Measurements from ENCODE around the gene HTD2. TPM values are rescaled to one million over a fixed set of nuclear protein-coding genes. Genes with fewer than 3 reads are reported as not detected.
"Not testable (repeated sequence)": the region's sequence is repeated elsewhere in the genome, so short reads cannot be mapped to it uniquely, and the experiment has no call there.

Gene HTD2
- total RNA-seq (2014; rRNA removed; shearing (Covaris generic)), result 10.4 and 10.6 TPM in 2 replicates

DNA sequence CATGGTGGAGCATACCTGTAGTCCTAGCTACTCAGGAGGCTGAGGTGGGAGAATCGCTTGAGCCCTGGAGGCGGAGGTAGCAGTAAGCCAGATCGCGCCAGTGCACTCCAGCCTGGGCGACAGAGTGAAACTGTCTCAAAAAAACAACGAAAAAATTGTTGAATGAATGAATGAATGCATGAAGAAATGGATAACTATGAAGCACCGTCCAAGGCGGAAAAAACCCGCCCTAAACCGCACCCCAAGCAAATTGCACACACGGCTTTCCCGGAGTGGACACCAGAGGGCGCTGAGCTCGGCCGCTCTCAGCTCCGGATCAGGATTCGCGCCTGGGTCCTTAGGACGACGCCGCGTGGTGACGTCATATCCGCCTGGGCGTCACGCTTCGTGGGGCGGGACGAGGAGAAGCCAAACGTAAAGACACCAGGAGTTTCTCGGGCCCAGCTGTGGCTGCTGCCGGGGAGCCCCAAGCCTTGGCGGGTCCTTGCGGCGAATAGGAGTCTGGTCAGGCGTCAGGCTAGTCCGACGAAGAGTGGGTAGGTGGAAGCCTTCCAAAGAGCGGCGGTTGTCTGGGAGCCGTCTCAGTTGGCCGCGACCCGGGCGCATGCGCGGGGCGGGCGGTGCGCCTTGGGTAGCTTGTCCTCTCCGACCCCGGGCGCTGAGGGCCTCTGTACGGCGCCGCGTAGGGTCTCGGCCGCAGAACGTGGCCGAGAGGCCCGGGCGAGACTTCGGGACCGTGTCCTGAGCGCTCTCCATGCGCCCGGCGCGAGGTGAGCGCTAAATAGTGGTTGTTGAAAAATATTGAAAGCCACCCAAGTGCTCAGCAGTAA, at the start of gene HTD2, which contains the start of gene RPP14:
TSS of gene HTD2 (plus strand) at position 639 of the 830 bp plus-strand sequence. CDS start 11,094 bp downstream, outside the sequence.
TSS of gene RPP14 (plus strand) at position 364 of the 830 bp plus-strand sequence. CDS start 4,085 bp downstream, outside the sequence.
- peak; percentile 91 for DNase-seq (ENCODE audit: low read depth)

DNA sequence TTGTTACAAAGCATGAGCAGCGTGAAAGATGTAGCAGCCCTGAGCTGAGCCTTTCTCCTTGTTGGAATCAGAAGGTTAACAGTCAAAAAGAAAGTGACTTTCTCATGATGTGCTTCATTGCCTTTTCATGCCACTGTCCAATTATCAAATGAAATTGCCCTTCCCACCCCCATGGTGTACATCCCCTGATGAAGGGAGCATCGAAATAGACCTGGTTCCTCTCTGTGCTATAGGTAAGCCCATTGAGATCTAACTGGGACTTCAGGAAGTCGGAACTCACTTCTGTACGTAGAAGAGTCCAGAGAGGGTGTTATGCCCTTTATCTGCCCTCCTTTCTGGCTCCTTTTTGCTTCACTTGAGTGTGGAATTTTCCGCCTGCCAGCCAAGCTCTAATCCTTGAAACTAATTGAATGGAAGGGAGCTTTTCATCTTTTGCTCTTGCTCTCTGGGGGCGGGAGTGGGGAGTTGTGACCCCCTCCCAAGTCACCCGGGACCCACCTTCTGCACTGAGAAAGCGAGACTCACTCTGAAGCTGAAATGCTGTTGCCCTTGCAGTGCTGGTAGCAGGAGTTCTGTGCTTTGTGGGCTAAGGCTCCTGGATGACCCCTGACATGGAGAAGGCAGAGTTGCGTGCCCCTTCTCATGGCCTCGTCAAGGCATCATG, 47.8 kb upstream of the HTD2 start:
- DNase-seq (ENCODE audit: low read depth), result no peak

DNA sequence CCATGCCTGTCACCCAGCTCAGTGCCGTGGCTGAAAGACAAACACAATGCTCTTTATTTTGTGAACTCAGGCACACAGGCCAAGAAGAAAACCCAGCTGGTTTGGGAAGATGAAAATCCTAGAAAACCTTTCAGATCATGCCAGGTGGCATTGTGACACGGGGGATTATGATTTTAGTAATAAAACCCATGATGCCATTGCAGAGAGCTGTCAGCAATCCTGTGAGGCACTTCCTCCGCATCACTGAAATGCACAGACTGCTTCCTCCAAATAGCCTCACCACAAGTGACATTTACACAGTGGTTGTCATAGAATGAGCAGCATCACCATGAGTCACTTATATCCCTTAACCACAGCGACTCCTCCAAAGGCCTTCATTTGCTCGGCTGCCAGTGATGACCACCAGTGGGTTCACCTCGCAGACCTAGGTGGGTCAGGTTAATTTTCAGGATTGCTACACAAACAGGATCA, 46.0 kb upstream of the HTD2 start:
- DNase-seq (ENCODE audit: low read depth), result peak; percentile 91

DNA sequence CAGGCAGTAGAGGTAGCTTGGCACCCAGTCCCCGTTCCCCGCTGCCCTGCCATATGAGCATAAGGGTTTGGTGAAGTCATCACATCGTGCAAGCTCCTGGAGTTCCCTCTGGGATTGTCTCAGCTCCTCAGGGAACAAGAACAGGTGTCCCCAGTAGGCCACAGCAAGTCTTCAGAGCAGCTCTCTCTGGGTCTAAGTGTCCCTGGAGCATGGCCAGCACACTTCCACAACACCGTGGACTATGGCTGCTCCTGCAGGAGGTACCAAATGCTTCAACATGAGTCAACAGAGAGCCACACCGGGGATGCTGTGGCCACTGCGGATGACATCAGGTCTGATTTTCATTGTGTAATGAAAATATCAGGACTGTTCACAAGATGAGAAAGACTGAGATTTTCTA, 45.6 kb upstream of the HTD2 start:
- DNase-seq (ENCODE audit: low read depth), result peak; percentile 76

DNA sequence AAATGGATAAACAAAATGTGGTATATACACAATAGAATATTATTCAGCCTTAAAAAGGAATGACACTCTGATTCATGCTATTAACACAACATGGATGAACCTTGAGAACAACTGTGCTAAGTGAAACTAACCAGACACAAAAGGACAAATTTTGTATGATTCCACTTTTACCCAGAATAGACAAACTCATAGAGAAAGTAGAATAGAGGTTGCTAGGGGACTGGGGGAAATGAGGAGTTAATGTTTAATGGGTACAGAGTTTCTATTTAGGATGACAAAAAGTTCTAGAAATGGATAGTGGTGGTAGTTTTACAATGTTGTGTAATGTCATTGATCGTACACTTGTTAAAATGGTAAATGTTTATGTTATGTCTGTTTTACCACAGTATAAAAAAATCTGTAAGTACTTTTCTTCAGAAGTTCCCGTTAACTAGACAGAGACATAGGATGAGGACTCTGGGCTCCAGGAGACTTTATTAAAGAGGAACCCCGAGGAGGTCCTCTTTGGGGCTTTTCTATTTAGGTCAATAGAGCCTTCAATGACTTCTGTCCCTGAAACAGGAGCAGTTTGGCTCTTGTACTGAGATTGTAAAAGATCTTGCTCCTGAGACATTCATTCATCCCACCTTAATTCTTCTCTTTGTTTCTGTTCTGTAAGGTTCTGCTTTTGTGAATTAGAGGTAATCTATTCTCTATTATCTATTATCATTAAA, 44.2 kb upstream of the HTD2 start:
- DNase-seq (ENCODE audit: low read depth), result no peak

DNA sequence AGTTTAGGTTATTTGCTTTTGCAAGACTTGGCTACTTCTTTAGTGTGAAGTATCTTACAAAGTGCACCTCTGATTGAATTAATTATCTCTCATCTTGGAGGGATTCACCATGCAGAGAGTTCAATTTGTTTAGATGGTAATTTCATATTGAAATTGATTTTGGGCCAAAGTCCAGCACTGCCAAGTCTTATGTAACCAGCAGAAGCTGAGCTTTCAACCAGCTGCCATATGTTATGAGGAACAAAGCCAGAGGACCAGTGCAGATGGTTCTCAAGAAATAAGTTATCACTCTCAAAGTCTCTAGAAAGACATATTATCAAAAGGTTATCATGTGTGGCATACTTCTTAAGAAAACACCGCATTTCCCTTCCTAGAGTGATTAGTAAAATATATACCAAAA, 39.7 kb upstream of the HTD2 start:
- DNase-seq (ENCODE audit: low read depth), result no peak

DNA sequence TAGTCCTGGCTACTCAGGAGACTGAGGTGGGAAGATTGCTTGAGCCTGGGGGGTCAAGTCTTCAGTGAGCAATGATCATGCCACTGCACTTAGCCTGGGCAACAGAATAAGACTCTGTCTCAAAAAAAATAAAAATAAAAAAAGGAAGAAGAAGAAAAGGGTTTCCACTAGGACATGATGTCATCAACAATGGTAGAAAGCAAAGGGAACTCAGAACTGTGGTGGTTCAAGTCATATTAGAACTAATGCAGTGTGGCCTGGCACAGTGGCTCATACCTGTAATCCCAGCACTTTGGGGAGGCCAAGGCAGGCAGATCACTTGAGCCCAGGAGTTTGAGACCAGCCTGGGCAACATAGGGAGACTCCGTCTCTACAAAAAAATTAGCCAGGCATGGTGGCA, 38.8 kb upstream of the HTD2 start:
- not testable (repeated sequence) for DNase-seq (ENCODE audit: low read depth)

DNA sequence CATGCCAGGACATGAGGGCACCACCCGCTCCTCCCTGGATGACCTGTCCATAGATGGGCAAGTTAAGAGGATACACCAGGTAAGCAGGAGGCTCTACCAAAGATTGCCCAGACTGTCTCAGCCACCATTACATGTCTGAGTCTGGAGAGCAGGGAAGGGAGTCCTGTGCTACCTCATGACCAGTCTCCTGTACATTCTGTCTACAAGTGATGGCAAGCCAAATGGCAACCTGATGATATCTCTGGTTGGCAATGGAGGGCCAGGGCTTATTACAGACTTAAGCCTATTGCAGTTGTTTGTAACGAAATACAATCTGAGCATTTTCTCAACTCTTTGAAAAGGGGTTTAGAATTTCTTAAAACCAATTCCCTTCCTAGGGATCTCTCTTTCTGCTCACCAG, 37.0 kb upstream of the HTD2 start:
- DNase-seq (ENCODE audit: low read depth), result no peak

DNA sequence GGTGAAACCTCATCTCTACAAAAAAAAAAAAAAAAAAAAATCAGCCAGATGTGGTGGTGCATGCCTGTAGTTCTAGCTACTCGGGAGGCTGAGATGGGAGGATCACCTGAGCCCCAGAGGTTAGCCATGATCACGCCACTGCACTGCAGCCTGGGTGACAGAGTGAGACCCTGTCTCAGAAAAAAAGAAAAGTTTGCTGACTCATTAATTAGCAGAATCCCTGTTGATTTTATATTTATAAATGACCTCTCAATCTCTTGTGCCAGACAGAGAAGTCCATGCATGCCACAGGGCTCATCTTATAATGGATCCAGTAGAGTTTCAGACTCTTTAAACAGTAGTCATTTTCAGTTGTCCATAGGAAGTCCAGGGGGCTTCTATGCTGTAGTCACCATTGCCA, 35.8 kb upstream of the HTD2 start:
- DNase-seq (ENCODE audit: low read depth), result no peak

DNA sequence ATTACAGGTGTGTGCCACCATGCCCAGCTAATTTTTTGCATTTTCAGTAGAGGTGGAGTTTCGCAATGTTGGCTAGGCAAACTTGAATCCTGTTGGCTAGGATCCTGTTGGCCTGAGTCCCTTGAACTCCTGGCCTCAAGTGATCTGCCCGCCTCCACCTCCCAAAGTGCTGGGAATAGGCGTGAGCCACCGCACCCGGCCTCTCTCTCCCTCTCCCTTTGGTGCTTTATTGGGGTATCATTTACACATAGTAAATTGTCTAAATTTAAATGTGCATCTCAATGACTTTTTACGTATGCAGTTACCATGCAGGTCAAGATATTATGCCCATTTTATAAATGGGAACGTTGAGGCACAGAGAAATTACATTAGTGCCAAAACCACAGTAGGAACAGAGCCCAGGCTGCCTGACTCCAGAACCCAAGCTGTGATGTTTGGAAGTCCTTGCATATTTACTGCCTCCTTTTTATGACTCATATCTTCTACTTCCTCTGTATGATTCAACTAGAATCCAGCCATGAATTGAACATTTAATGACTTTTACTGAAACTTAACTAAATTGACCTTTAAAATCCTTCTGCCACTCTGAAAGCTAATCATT, 34.3 kb upstream of the HTD2 start:
- peak; percentile 88 for DNase-seq (ENCODE audit: low read depth)

DNA sequence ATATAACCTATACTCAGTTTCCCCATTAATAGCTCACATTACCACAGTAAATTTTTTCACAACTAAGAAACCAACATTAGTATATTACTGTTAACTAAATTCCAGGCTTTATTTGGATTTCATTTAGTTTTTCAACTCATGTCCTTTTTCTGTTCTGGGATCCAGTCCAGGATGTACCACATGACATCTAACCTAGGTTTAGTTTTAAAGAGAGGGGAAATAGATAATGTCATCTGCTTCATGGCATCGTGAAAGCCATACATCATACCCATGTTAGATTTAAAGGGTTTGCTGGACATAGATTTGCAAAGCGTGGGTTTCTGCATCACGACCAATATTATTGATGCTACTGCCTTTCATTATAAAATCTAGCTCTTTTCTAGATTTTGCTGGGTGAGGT, 33.4 kb upstream of the HTD2 start:
- peak; percentile 20 for DNase-seq (ENCODE audit: low read depth)

DNA sequence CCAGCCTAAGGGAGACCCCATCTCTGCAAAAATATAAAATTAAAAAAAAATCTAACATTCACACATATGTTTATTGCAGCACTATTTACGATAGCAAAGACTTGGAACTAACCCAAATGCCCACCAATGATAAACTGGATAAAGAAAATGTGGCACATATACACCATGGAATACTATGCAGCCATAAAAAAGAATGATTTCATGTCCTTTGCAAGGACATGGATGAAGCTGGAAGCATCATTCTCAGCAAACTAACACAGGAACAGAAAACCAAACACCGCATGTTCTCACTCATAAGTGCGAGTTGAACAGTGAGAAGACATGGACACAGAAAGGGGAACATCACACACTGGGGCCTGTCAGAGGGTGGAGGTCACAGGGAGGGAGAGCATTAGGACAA, 33.0 kb upstream of the HTD2 start:
- not testable (repeated sequence) for DNase-seq (ENCODE audit: low read depth)

DNA sequence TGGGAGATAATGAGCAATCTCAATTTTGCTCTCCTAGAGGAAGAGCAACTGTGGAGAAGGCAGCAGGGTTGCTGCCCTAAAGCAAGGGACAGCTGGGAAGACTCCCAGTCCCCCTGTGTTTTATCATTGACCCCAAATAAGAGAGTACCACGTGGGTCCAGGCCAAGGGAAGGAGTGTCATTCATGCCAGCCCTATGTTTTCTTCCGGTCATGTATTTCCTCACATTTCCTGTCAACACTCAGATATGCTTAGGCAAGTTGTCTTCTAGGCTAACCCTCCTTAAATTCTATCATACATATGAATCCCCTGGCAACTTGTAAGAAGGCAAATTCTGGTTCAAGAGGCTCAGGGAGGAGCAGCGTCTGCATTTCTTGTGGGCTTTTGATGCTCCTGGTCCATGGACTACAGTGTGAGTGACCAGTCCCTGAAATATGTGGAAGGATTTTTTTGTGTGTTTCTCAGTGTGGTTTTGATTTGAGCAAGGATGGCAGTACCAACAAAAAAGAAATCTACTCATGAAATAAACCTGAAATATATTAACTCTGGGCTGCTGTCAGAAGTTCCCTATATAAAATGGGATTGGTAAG, 32.2 kb upstream of the HTD2 start:
- DNase-seq (ENCODE audit: low read depth), result no peak

DNA sequence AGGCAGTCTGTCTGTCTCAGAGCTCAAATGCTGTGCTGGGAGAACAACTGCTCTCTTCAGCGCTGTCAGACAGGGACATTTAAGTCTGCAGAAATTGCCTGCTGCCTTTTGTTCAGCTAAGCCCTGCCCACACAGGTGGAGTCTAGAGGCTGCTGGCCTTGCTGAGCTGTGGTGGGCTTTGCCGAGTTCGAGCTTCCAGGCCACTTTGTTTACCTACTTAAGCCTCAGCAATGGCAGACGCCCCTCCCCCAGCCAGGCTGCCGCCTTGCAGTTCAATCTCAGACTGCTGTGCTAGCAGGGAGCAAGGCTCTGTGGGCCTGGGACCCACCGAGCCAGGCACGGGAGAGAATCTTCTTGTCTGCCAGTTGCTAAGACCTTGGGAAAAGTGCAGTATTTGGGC, 25.3 kb upstream of the HTD2 start:
- DNase-seq (ENCODE audit: low read depth), result no peak

DNA sequence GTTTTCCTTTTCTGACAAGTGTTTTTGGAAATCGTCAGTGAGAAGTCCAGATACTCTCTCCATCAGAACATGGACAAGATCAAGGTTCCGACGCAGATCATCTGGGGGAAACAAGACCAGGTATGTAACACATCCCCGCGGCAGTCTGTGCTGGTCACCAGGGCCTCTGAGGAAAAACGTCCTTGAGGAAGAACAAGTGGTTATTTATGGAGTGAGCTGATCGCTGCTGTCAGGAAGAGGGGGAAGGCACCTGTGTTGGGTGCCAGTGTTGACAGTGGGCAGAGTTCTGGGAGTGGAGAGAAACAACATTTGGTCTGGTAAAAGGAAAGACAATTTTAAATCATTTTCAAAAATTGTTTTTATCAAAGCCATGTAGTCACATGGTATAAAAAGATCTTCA, 21.0 kb upstream of the HTD2 start:
- DNase-seq (ENCODE audit: low read depth), result no peak

DNA sequence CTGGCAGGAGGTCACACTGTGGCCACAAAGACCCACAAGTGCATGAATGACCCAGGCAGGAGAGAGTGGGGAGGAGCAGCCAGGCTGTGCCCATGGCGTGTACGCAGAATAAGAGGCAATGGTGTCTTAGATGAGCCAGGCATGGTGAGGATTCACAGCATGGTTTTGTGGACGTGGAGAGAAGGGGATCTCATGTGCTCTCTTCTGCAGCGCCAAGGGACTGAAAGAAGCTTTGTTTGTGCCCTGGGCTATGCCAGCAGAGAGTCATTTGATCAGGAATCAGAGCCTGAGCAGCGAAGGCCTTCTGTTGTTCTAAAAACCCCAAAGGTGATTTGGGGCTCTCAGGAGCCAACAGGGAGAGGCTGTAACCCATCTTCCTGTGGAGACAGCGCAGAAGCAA, 19.0 kb upstream of the HTD2 start:
- no peak for DNase-seq (ENCODE audit: low read depth)

DNA sequence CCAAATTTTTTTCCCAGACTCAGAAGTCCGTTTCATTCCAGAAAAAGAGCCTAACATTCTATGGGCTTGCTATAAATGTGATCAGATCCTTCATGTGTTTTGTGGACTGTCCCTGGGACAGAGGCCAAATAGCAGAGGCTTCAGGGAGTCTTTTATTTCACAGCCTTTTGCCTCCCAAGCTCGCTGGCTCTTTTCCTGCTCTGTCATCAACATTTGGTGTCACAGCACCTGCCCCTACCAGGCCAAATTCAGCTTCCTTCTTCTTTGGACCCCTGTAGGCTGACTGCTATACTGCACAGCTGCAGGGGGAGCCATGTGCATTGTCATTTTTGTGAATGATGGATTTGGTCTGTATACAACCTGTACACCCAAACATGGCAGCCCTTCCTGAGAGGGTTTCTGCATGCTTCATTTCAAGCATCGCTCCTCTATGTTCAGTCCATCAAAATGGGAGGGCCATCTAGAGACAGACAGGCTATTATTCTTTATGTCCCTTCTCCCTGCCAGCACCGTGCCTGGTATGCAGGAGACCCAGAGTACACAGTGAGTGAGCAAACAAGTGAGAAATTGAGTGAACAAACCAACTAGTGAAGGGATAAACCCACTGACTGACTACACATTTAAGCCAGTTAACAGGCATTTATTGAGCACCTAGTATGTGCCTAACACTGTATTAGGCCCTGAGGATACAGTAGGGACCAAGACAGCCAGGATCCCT, 18.1 kb upstream of the HTD2 start:
- DNase-seq (ENCODE audit: low read depth), result no peak

DNA sequence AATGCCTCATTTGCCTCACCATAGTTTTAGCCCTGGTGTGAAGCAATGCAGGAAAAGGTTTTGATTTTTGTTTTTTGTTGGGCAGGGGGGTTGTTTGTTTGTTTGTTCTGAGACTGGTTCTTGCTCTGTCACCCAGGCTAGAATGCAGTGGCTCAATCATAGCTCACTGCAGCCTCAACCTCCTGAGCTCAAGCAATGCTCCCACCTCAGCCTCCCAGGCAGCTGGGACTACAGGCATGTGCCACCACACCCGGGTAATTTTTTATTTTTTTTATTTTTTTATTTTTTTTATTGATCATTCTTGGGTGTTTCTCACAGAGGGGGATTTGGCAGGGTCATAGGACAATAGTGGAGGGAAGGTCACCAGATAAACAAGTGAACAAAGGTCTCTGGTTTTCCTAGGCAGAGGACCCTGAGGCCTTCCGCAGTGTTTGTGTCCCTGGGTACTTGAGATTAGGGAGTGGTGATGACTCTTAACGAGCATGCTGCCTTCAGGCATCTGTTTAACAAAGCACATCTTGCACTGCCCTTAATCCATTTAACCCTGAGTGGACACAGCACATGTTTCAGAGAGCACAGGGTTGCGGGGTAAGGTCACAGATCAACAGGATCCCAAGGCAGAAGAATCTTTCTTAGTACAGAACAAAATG, 17.2 kb upstream of the HTD2 start:
- not testable (repeated sequence) for DNase-seq (ENCODE audit: low read depth)

DNA sequence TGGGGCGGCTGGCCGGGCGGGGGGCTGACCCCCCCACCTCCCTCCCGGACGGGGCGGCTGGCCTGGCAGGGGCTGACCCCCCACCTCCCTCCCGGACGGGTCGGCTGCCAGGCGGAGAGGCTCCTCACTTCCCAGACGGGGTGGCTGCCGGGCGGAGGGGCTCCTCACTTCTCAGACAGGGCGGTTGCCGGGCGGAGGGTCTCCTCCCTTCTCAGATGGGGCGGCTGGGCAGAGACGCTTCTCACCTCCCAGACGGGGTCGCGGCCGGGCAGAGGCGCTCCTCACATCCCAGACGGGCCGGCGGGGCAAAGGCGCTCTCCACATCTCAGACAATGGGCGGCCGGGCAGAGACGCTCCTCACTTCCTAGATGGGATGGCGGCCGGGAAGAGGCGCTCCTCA, 15.9 kb upstream of the HTD2 start:
- DNase-seq (ENCODE audit: low read depth), result not testable (repeated sequence)

DNA sequence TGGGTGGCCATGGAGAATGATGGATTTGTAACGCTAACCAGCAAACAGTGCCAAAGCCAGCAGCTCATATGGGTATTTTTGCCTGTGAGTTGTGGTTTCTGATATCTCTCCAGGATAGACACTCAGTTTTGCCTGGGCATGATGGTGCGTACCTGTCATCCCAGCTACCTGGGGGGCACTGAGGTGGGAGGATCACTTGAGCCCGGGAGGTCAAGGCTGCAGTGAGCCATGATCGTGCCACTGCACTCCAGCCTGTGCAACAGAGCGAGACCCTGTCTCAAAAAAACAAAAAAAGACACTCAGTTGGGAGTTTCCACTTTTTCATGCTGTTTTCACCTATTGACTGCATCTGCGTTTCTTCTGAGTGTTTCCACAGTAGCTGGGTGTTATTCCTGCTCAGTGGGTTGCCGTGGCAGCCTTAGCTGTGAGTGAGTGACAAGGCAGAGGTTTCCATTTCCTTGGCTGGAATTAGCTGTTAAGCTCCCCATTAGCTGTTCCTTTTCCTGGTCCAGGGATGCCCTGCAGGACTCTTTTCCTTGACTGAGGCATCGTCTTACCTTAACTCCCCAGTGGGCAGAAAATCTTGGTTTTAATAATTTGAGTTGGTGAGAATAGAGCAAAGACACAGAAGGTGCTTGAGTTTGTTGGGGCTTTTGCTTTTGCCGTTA, 14.5 kb upstream of the HTD2 start:
- DNase-seq (ENCODE audit: low read depth), result no peak

Data from M059J (cell line).